ENCODE results near the gene MYH7. TPM values are rescaled to one million over a fixed set of nuclear protein-coding genes. Genes with fewer than 3 reads are reported as not detected.
"Not testable (repeated sequence)": the region's sequence is repeated elsewhere in the genome, so short reads cannot be mapped to it uniquely, and the experiment has no call there.

The MYH7 gene
- total RNA-seq, 1 experiment from 2014 or later: 0.20 TPM

- H3K9me3 ChIP-seq (replicated peaks): no peaks in the 10 kb centered on the region
- H3K27me3 ChIP-seq: 0 out of 2 replicates have a peak, but pooled peaks cover 7% of the 10 kb centered on the region
- H3K36me3 ChIP-seq: no peaks in the 10 kb centered on the region
- no peak overlapping the region for H3K27ac ChIP-seq
- no peak for DNase-seq
- H3K4me1 ChIP-seq: peaks cover 3% of the 10 kb centered on the region; the same call in 1 of the 2 replicates
- H3K4me3 ChIP-seq: no peak overlapping the region
Observed at GRCh38 chr14:23402296-23403138, 32.9 kb downstream of the MYH7 start.

DNA sequence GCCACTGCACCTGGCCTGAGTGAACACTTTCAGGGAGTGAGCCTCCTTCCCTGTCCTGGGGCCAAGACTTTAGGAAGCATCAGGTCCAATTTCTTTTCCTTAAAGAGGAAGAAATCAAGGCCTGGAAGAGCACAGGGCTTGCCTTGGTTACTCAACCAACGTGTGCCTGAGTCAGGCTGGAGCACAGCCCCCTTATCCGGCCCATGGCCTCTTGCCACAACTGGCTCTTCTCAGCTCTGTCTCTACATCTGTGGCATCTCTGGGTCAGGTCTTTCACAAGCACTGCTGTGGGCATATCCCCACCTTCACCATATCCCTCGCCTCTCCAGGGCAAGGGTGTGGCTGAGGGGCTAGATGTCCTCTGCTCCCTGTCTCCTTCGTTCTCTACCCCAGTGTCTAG is 34.2 kb downstream of the MYH7 start:
- Histone ChIP-seq H3K4me3 (no peak overlapping the region), H3K27ac (no peak overlapping the region), H3K36me3 (no peaks in the 10 kb centered on the region), H3K9me3 (replicated peaks) (no peaks in the 10 kb centered on the region), H3K27me3 (0 out of 2 replicates have a peak, but pooled peaks cover 5% of the 10 kb centered on the region), H3K4me1 (peaks cover 2% of the 10 kb centered on the region; the same call in 1 of the 2 replicates)
- no peak for DNase-seq

GRCh38 chr14:23400496-23401149 is 34.8 kb downstream of the MYH7 start:
- H3K36me3 ChIP-seq; H3K4me3 ChIP-seq; H3K27me3 ChIP-seq; H3K9me3 ChIP-seq (replicated peaks); H3K27ac ChIP-seq; DNase-seq; H3K4me1 ChIP-seq: not testable (repeated sequence)

- Histone ChIP-seq H3K27me3 (peaks cover 14% of the 10 kb centered on the region; the same call in 1 of the 2 replicates), H3K9me3 (replicated peaks) (no peaks in the 10 kb centered on the region), H3K27ac (no peak overlapping the region), H3K4me3 (no peak overlapping the region), H3K36me3 (no peaks in the 10 kb centered on the region), H3K4me1 (peaks cover 2% of the 10 kb centered on the region; the same call in 1 of the 2 replicates)
- DNase-seq: no peak
Observed at GRCh38 chr14:23399591-23399990, 35.9 kb downstream of the MYH7 start.

- Histone ChIP-seq H3K4me1 (peaks cover 2% of the 10 kb centered on the region; the same call in 1 of the 2 replicates), H3K27ac (no peak overlapping the region), H3K4me3 (no peak overlapping the region), H3K27me3 (peaks cover 15% of the 10 kb centered on the region; the same call in 1 of the 2 replicates), H3K36me3 (no peaks in the 10 kb centered on the region), H3K9me3 (replicated peaks) (no peaks in the 10 kb centered on the region)
- no peak for DNase-seq
Observed at GRCh38 chr14:23399136-23399535, 36.3 kb downstream of the MYH7 start.

- peaks cover 15% of the 10 kb centered on the region; the same call in 1 of the 2 replicates for H3K27me3 ChIP-seq
- H3K9me3 ChIP-seq (replicated peaks): no peaks in the 10 kb centered on the region
- no peak for DNase-seq
- no peaks in the 10 kb centered on the region for H3K36me3 ChIP-seq
- no peak overlapping the region for H3K27ac ChIP-seq
- H3K4me1 ChIP-seq: peaks cover 2% of the 10 kb centered on the region; the same call in 1 of the 2 replicates
- H3K4me3 ChIP-seq: no peak overlapping the region
Observed at GRCh38 chr14:23398348-23398747, 37.1 kb downstream of the MYH7 start.

DNA sequence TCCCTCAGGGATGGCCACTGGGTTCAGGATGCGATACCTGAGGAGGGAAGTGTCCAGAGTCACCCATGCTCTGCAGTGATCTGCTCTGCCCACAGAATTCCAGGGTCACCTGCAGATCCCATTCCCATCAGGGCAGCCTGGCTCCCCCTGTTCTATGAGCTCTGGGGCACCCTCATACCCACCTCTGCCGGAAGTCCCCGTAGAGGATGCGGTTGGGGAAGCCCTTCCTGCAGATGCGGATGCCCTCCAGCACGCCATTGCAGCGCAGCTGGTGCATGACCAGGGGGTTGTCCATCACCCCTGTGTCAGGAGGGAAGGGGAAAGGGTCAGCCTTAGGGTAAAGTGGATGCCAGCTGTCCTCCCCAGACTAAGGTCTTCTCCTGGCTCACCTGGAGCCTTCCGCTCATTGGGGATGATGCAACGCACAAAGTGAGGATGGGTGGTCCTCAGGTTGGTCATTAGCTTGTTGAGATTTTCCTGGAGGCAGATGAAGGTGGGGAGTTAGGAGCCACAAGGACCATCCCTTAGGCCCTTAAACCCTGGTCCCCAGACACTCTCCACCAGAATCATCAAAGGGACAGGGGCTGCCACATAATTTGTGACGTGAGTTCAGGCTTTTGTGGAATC is 38.6 kb downstream of the MYH7 start:
- Histone ChIP-seq H3K4me1 (peaks cover 2% of the 10 kb centered on the region; the same call in 1 of the 2 replicates), H3K27ac (no peak overlapping the region), H3K27me3 (peaks cover 15% of the 10 kb centered on the region; the same call in 1 of the 2 replicates), H3K9me3 (replicated peaks) (no peaks in the 10 kb centered on the region), H3K4me3 (no peak overlapping the region), H3K36me3 (no peaks in the 10 kb centered on the region)
- no peak for DNase-seq

GRCh38 chr14:23396126-23396525 is 39.3 kb downstream of the MYH7 start:
- Histone ChIP-seq H3K9me3 (replicated peaks) (no peaks in the 10 kb centered on the region), H3K27me3 (peaks cover 15% of the 10 kb centered on the region; the same call in 1 of the 2 replicates), H3K4me3 (no peak overlapping the region), H3K36me3 (no peaks in the 10 kb centered on the region), H3K27ac (no peak overlapping the region), H3K4me1 (peaks cover 2% of the 10 kb centered on the region; the same call in 1 of the 2 replicates)
- no peak for DNase-seq

DNA sequence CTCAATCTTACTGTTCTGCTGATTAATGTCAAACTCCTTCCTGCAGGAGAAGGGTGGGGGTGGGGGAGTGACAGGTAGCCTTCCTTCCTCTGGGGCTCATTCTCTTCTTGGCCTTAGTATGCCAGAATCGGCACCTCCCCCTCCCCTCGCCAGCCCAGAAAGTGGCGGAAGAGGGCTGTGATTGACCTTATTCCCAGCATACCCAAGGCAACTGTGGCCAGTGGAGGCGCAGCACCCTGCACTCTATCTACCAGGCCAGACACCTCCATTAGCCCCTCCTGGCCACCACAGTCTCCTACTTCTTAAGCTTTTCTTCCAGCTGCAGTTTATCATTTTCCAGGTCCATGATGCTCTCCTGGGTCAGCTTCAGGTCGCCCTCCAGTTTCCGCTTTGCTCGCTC is 42.8 kb downstream of the MYH7 start:
- H3K4me1 ChIP-seq: peaks cover 2% of the 10 kb centered on the region; the same call in 1 of the 2 replicates
- H3K27me3 ChIP-seq: peaks cover 17% of the 10 kb centered on the region; the same call in 1 of the 2 replicates
- no peak overlapping the region for H3K4me3 ChIP-seq
- DNase-seq: no peak
- H3K9me3 ChIP-seq (replicated peaks): no peaks in the 10 kb centered on the region
- no peak overlapping the region for H3K27ac ChIP-seq
- no peaks in the 10 kb centered on the region for H3K36me3 ChIP-seq

DNA sequence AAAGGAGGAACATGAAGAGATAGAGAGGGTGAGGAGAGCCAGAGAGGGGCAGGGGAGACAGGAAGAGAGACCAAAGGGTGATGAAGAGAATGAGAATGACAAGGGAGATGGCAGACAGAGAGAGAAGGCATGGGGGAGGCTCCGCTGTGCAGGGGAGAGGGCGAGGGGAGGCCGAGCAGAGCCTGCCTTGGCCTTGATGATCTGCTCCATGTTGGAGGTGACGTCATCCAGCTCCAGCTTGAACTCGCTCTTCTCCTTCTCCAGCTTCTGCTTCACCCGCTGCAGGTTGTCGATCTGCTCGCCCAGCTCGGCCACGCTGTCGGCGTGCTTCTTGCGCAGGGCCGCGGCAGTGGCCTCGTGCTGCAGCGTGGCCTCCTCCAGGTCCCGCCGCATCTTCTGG is 45.6 kb downstream of the MYH7 start:
- H3K4me3 ChIP-seq; H3K9me3 ChIP-seq (replicated peaks); H3K27ac ChIP-seq; DNase-seq; H3K4me1 ChIP-seq; H3K36me3 ChIP-seq: not testable (repeated sequence)
- peaks cover 24% of the 10 kb centered on the region; the same call in 1 of the 2 replicates for H3K27me3 ChIP-seq

- no peak overlapping the region for H3K27ac ChIP-seq
- no peaks in the 10 kb centered on the region for H3K9me3 ChIP-seq (replicated peaks)
- no peak overlapping the region for H3K4me3 ChIP-seq
- no peaks in the 10 kb centered on the region for H3K4me1 ChIP-seq
- H3K36me3 ChIP-seq: no peaks in the 10 kb centered on the region
- no peak for DNase-seq
- H3K27me3 ChIP-seq: peaks cover 24% of the 10 kb centered on the region; the same call in 1 of the 2 replicates
Observed at GRCh38 chr14:23389396-23389795, 46.1 kb downstream of the MYH7 start.

DNA sequence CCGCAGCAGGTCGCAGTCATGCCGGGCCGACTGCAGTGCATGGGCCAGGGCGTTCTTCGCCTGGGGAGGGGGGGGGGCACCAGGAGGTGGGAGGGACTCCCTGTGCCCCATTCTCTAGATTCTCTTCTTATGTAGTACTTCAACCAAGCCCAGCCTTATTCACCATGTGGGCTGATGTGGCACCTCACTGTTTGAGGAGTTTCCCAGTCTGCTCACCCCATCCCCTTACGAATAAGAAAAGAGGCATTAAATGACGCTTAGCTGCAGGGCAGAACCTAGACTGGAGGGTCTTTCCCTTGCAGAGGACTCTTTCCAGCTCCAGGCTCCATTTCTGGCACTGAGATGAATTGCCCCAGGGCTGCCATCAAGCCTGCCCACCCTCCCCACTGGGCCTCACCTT is 46.5 kb downstream of the MYH7 start:
- Histone ChIP-seq H3K4me3 (no peak overlapping the region), H3K9me3 (replicated peaks) (no peaks in the 10 kb centered on the region), H3K4me1 (no peaks in the 10 kb centered on the region), H3K36me3 (no peaks in the 10 kb centered on the region), H3K27me3 (peaks cover 24% of the 10 kb centered on the region; the same call in 1 of the 2 replicates), H3K27ac (no peak overlapping the region)
- no peak for DNase-seq

- DNase-seq: no peak
- no peaks in the 10 kb centered on the region for H3K36me3 ChIP-seq
- H3K9me3 ChIP-seq (replicated peaks): no peaks in the 10 kb centered on the region
- peaks cover 24% of the 10 kb centered on the region; the same call in 1 of the 2 replicates for H3K27me3 ChIP-seq
- H3K4me1 ChIP-seq: no peaks in the 10 kb centered on the region
- H3K4me3 ChIP-seq: no peak overlapping the region
- H3K27ac ChIP-seq: no peak overlapping the region
Observed at GRCh38 chr14:23387916-23388882, 47.3 kb downstream of the MYH7 start.

DNA sequence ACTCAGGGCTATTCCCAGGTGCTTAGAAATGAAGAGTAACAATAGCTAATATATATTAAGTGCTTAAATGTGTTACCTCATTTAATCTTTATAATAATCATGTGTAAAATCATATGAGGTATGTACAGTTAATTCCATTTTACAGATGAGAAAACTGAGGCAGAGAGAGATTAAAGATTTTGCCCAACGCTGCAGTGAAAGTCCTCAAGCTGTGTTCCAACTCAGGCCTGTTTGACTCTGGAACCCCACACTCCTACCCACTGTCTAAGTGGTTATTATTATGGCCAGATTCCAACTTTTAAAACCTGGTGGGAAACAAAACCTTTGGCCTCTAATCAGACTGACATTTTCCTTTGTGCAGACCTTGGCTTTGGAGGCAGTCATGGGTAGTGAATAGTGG is 48.5 kb downstream of the MYH7 start:
- Histone ChIP-seq H3K27me3 (peaks cover 24% of the 10 kb centered on the region; the same call in 1 of the 2 replicates), H3K4me1 (no peaks in the 10 kb centered on the region), H3K4me3 (no peak overlapping the region), H3K36me3 (no peaks in the 10 kb centered on the region), H3K27ac (no peak overlapping the region), H3K9me3 (replicated peaks) (no peaks in the 10 kb centered on the region)
- no peak for DNase-seq
